ENCODE data around the gene CHERP. TPM values are rescaled to one million over a fixed set of nuclear protein-coding genes. Genes with fewer than 3 reads are reported as not detected.

CHERP gene
- total RNA-seq, 1 experiment from 2014 or later, result 101 TPM

DNA sequence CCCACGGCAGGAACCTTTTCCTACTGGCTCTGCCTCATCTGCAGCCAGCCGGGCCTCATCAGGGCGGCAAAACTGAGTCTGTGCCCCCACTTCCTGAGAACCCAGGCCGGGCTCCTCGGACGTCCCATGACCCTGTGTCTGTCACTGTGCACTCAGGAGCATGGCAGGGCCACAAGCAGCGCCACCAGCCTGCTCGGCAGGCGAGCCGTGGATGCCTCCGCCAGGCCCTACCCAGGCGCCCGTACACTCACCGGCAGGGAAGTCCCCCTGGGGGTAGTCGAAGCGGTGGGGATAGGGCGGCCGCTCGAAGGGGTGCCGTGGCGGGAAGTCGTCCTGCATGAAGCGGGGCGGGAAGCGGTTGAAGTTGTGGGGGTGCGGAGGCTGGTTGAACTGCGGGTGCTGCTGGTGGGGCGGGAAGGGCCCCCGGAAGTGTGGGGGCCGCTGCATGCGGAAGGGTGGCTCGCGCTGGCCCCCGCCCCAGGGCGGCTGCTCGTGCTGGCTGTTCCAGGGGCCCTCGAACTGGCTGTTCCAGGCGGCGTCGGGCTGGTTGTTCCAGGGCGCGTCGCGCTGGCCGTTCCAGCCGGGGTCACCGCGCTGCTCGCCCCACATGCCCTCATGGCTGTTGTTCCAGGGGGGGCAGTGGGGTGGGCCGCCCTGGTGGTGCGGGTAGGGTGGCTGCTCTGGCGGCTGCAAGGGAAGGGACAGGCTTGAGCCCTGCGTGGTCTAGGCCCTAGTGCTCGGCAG is 17.1 kb downstream of the CHERP start:
- no peak overlapping the region for H2BK120ac ChIP-seq (ENCODE audit: low read depth, low read length, poor library complexity, severe bottlenecking)
- no peaks in the 10 kb centered on the region; the same call in 1 of the 2 replicates for H3K27me3 Mint-ChIP-seq (ENCODE audit: low read depth)
- H3K27ac ChIP-seq (ENCODE audit: insufficient read length, low read depth, low read length), result no peak overlapping the region
- H3K9ac ChIP-seq (ENCODE audit: extremely low read depth, insufficient read length, low read length), result no peak overlapping the region
- TF ChIP-seq, protein P1, sequence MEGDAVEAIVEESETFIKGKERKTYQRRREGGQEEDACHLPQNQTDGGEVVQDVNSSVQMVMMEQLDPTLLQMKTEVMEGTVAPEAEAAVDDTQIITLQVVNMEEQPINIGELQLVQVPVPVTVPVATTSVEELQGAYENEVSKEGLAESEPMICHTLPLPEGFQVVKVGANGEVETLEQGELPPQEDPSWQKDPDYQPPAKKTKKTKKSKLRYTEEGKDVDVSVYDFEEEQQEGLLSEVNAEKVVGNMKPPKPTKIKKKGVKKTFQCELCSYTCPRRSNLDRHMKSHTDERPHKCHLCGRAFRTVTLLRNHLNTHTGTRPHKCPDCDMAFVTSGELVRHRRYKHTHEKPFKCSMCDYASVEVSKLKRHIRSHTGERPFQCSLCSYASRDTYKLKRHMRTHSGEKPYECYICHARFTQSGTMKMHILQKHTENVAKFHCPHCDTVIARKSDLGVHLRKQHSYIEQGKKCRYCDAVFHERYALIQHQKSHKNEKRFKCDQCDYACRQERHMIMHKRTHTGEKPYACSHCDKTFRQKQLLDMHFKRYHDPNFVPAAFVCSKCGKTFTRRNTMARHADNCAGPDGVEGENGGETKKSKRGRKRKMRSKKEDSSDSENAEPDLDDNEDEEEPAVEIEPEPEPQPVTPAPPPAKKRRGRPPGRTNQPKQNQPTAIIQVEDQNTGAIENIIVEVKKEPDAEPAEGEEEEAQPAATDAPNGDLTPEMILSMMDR (conservative IDR thresholded peaks at IDR 0.05), result no peak
- no peak overlapping the region for H2BK12ac ChIP-seq (ENCODE audit: insufficient read length, low read depth, low read length)
- no peak overlapping the region for H2AFZ ChIP-seq (ENCODE audit: low read length)
- no peak overlapping the region for H4K5ac ChIP-seq (ENCODE audit: insufficient read length, low read depth, low read length)
- no peaks in the 10 kb centered on the region for H3K79me1 ChIP-seq (ENCODE audit: insufficient read depth, low read depth, low read length, poor library complexity, severe bottlenecking)
- H3K27ac Mint-ChIP-seq, result no peak overlapping the region
- H3K56ac ChIP-seq (ENCODE audit: insufficient read length, low read depth, low read length), result no peak overlapping the region
- no peak for DNase-seq
- H3K9me3 Mint-ChIP-seq, result no peaks in the 10 kb centered on the region
- H3T11ph ChIP-seq (ENCODE audit: low read length), result no peak overlapping the region
- no peak overlapping the region for H3K4me2 ChIP-seq (ENCODE audit: insufficient read depth, insufficient read length, low read length)
- H3K36me3 Mint-ChIP-seq (ENCODE audit: insufficient read depth in 1 of 3, low read depth in 3 of 3), result peaks cover 45 to 91% (median 81%) of the 10 kb centered on the region in 3 experiments; a peak in 6 of 7 replicates
- H3K4ac ChIP-seq (ENCODE audit: low read depth, low read length), result no peak overlapping the region
- H2BK20ac ChIP-seq (ENCODE audit: low read depth, low read length, poor library complexity, severe bottlenecking), result no peak overlapping the region
- H3K18ac ChIP-seq (ENCODE audit: insufficient read length, low read depth, low read length), result no peak overlapping the region
- H3K23me2 ChIP-seq (ENCODE audit: insufficient read length, low read depth, low read length, poor library complexity, severe bottlenecking), result no peaks in the 10 kb centered on the region
- no peak overlapping the region for H2AK5ac ChIP-seq (ENCODE audit: insufficient read length, low read length)
- no peaks in the 10 kb centered on the region for H4K20me1 ChIP-seq (ENCODE audit: control insufficient read depth, insufficient read depth, insufficient read length)
- H4K8ac ChIP-seq (replicated peaks; ENCODE audit: insufficient read length, low read depth, low read length), result no peak overlapping the region
- no peaks in the 10 kb centered on the region for H3K4me1 Mint-ChIP-seq
- no peaks in the 10 kb centered on the region for H3K9me3 ChIP-seq (ENCODE audit: control insufficient read depth, low read depth, low read length)
- H3K79me2 ChIP-seq (ENCODE audit: insufficient read depth, low read length), result no peaks in the 10 kb centered on the region
- no peak overlapping the region for H3K14ac ChIP-seq (ENCODE audit: insufficient read depth, low read length)
- no peak overlapping the region for H2BK5ac ChIP-seq (ENCODE audit: insufficient read length, low read length)
- H3K27me3 ChIP-seq (ENCODE audit: insufficient read depth, low read length), result no peaks in the 10 kb centered on the region
- no peak overlapping the region for H3K23ac ChIP-seq (ENCODE audit: insufficient read length, low read depth, low read length)
- no peaks in the 10 kb centered on the region for H3K4me1 ChIP-seq (ENCODE audit: insufficient read depth, low read length)
- H2BK15ac ChIP-seq (ENCODE audit: low read depth, low read length), result no peak overlapping the region
- H3K4me3 Mint-ChIP-seq, result no peak overlapping the region
- WGBS (ENCODE audit: extremely low coverage, insufficient read length, low lambda C conversion rate), result no CpG with 5 or more reads among the region's 54 CpGs
- H4K91ac ChIP-seq (ENCODE audit: insufficient read length, low read depth, low read length), result no peak overlapping the region

Data from H9 (cell line).